Right lobe of liver (tissue), 6 donors: Measurements from ENCODE around the gene FOXP1. TPM values are rescaled to one million over a fixed set of nuclear protein-coding genes. Genes with fewer than 3 reads are reported as not detected.

Source experiments
- ATAC-seq, 4 donors: fragments of 200-7000 bp; cut with Tn5 transposase; one replicate each; pipeline ENCODE4 v1.9.1; 2020; ENCODE audit warnings: mild to moderate bottlenecking in 4 of 4, moderate library complexity in 4 of 4
- DNase-seq, 3 donors: peaks; one replicate each; pipeline ENCODE4 v3.0.0-alpha.2; 2020
- H3K27ac ChIP-seq, 3 donors: fragments of 200-600 bp; one replicate each; pipeline ENCODE4 v1.8.0; 2022
- H3K27me3 ChIP-seq, 2 donors: fragments of 200-600 bp; one replicate each; pipeline ENCODE4 v1.8.0; 2022
- H3K36me3 ChIP-seq, 4 donors: fragments of 200-600 bp; sonication (generic) in 1 of 4; one replicate each; pipeline versions ENCODE4 v1.5.1 to v1.8.0; 2017 to 2022; ENCODE audit warnings: control low read depth in 1 of 4
- H3K4me1 ChIP-seq, 4 donors: fragments of 200-600 bp; sonication (generic) in 1 of 4; one replicate each; pipeline versions ENCODE4 v1.5.1 to v1.8.0; 2017 to 2022; ENCODE audit warnings: control low read depth in 1 of 4
- H3K4me3 ChIP-seq, 3 donors: fragments of 200-600 bp; one replicate each; pipeline ENCODE4 v1.8.0; 2022
- H3K9me3 ChIP-seq, 4 donors: fragments of 200-600 bp; sonication (generic) in 1 of 4; one replicate each; pipeline versions ENCODE4 v1.5.1 to v1.8.0; 2017 to 2022; ENCODE audit warnings: control low read depth in 1 of 4
- POLR2A ChIP-seq: fragments of 450-650 bp; IDR thresholded peaks from one replicate; pipeline ENCODE4 v1.6.1; 2017; ENCODE audit warnings: antibody characterized with exemption, mild to moderate bottlenecking
- WGBS: methylation state at CpG from one replicate; pipeline ENCODE4 v1.1.6; 2018; ENCODE audit warnings: low coverage, low lambda C conversion rate; ENCODE audit not compliant: insufficient coverage; ENCODE audit errors: missing lambda C conversion rate; 5-methylcytosine and 5-hydroxymethylcytosine counted together
- intact Hi-C, 2 donors: fragments of 100-400 bp; cut with DNase I; formaldehyde crosslinking; loops; one replicate each; pipeline versions ENCODE4 v1.11.2 to v1.14.1; 2022
- total RNA-seq, 6 experiments: library from RNA; depleted of rRNA in 2 of 6; stranded (reverse); fragments of >200 nt in 2 of 6; fragmentation: NEBNext Ultra II Directional in 3 of 6; extraction: Animal tissue kit (Norgen Biotek cat#: 25700) in 3 of 6; gene quantifications; one replicate each; pipeline versions ENCODE4 v1.1.0 to v1.2.4, GENCODE V29; 2016 to 2023
- TF ChIP-seq, protein P1 (sequence below), 4 donors: fragments of 200-600 bp in 3 of 4; fragments of 450-650 bp in 1 of 4; IDR thresholded peaks; one replicate each; pipeline versions ENCODE4 v1.5.1 to v1.8.0; 2016 to 2022; ENCODE audit warnings: antibody characterized with exemption in 4 of 4, mild to moderate bottlenecking in 2 of 4
- donor health status: DM: no; HTN: yes; CAD: no.
- donor health status: DM: no; HTN: no; CAD: no.
- donor health status: DM: no; HTN: no; CAD: no.
- donor health status: DM: no; HTN: yes; CAD: no.
- donor health status: DM: no; HTN: yes; CAD: no.

The FOXP1 gene
- total RNA-seq, 6 experiments from 2014 or later = 26.7 to 47.7 (median 35.2) TPM

DNA sequence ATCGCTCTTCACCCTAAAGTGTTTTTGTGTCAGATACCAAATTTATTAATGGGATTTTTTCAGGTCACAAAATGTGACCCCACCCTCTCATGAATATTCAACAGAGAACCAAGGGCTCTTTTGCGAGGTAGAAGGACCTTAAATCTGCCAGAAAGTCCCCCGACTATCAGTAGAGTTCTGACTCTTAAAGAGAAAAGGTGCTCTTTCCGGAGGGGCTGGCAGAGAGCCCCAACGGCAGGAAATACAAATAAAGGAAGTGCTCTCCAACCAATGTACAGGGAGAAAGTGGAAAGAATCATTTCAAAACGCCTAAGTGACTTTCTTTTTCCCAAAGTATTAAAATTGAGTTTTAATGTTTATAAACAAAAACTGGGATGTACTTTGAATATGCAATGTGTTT, 517.2 kb downstream of the FOXP1 start:
- Histone ChIP-seq H3K4me1 (peaks cover 0 to 49% (median 9%) of the 10 kb centered on the region in 4 donors), H3K9me3 (no peaks in the 10 kb centered on the region), H3K27ac (peak overlapping the region; percentile 89 to 95 (median 94)), H3K27me3 (no peaks in the 10 kb centered on the region), H3K36me3 (no peaks in the 10 kb centered on the region), H3K4me3 (no peak overlapping the region)
- intact Hi-C loops = loop anchor here in 1 of 2 donors (10.0 kb wide), 1 partner anchor 62 kb away; no protein-coding TSS in a partner anchor
- peak in 1 of 3 donors; percentile 37 for DNase-seq
- TF ChIP-seq, protein P1, sequence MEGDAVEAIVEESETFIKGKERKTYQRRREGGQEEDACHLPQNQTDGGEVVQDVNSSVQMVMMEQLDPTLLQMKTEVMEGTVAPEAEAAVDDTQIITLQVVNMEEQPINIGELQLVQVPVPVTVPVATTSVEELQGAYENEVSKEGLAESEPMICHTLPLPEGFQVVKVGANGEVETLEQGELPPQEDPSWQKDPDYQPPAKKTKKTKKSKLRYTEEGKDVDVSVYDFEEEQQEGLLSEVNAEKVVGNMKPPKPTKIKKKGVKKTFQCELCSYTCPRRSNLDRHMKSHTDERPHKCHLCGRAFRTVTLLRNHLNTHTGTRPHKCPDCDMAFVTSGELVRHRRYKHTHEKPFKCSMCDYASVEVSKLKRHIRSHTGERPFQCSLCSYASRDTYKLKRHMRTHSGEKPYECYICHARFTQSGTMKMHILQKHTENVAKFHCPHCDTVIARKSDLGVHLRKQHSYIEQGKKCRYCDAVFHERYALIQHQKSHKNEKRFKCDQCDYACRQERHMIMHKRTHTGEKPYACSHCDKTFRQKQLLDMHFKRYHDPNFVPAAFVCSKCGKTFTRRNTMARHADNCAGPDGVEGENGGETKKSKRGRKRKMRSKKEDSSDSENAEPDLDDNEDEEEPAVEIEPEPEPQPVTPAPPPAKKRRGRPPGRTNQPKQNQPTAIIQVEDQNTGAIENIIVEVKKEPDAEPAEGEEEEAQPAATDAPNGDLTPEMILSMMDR (IDR thresholded peaks at IDR 0.05) = no peak
- no peak for TF ChIP-seq POLR2A
- peak in 1 of 4 donors; percentile 5 for ATAC-seq
- WGBS = 13% methylated on average over 6 of the region's 6 CpGs

DNA sequence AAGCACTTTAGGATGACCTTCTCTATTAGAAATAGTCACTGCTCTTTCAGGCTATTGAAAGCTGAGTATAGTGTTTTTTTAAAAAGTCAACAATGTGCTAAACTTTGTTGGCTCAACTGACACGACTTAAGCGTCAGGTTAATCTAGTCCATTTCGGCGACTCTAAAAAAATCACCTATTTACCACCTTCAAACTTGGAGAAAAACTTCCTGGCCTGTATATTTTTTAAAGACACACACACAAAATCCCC, 517.8 kb downstream of the FOXP1 start:
- peak; percentile 7 to 33 (median 15) for ATAC-seq
- intact Hi-C loops = loop anchor here in 1 of 2 donors (10.0 kb wide), 1 partner anchor 61 kb away; no protein-coding TSS in a partner anchor
- DNase-seq = no peak
- 4% methylated on average over 4 of the region's 4 CpGs for WGBS
- H3K4me3 ChIP-seq = peak overlapping the region; percentile 56 to 62 (median 57)
- H3K27ac ChIP-seq = peak overlapping the region; percentile 89 to 95 (median 94)
- no peak for TF ChIP-seq POLR2A
- H3K36me3 ChIP-seq = no peaks in the 10 kb centered on the region
- no peaks in the 10 kb centered on the region for H3K9me3 ChIP-seq
- H3K27me3 ChIP-seq = no peaks in the 10 kb centered on the region
- H3K4me1 ChIP-seq = peaks cover 0 to 55% (median 9%) of the 10 kb centered on the region in 4 donors

DNA sequence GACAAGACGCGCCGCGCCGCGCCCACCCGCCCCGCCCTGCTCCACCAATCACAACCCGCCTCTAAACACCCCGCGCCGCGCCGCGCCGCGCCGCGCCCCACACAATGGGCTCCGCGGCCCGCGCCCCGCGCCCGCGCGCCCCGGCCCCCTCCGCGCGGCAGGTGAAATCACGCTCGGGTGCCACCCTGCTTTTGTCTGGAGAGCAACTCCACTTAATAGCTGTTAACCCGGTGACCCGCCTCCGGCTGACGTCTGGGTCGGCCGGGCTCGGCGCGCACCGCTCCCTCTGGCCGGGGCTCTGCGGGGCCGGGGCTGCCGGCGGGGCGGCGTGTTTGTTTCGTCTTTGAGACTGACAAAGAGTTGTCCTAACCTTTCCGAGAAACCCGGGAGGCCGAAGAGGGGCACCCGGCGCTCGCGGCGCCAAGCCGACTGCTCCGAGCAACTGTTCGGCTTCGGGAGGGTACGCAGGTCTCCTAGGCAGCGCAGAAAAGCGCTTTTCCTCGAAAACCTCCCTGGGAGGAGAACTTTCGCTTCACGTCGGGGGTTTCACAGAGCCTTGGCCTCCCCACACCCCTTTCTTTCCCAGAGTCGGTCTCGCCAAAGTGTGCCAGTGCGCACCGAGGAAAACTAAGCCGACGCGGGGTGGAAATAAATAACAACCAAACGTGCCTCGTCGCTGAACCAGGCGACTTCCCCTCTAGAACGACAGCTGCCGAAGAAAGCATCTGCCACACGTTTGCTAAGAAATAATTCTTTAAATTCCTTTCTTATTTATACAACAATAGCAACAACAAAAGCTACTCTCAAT, 518.4 kb downstream of the FOXP1 start:
- TF ChIP-seq POLR2A = no peak
- TF ChIP-seq, protein P1 (IDR thresholded peaks at IDR 0.05) = no peak
- peak overlapping the region; percentile 89 to 95 (median 94) for H3K27ac ChIP-seq
- no peaks in the 10 kb centered on the region for H3K27me3 ChIP-seq
- WGBS = 0% methylated on average over 31 of the region's 85 CpGs
- H3K36me3 ChIP-seq = no peaks in the 10 kb centered on the region
- DNase-seq (peak; percentile 73 to 81 (median 75)), ATAC-seq (peak; percentile 29 to 73 (median 65))
- H3K4me1 ChIP-seq = peaks cover 0 to 57% (median 7%) of the 10 kb centered on the region in 4 donors
- no peaks in the 10 kb centered on the region for H3K9me3 ChIP-seq
- H3K4me3 ChIP-seq = peak overlapping the region; percentile 56 to 62 (median 57)
- intact Hi-C loops = loop anchor here in 1 of 2 donors (10.0 kb wide), 1 partner anchor 60 kb away; no protein-coding TSS in a partner anchor

DNA sequence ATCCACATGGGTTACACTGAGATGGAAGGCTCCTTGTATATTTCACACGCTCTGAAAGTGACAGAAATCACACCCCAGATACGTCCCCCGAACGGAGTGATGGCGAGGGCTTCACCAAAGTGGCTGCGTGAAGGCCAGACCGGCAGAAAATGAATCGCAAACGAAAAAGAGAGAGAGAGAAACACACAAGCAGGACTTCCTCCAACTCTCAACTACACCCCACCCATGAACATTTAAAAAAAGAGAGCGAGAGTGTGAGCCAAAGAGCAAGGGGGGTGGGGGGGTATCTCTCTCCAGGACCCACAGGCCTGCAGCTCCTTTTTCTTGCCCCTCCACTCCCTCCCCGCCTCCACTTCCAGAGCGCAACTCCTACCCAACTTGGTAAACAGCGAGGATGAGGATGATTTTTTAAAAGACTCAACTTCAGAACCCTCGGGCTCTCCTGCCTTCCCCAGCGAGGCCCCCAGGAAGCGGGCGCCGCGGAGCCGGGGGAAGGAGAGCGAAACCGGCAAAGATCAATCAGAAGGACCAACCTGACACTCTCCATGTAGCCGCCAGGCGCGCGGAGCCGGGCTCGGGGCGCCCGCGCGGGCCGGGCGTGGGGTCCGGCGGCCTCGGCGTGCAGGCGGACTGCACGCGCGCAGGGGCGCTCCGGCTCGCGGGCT, 519.1 kb downstream of the FOXP1 start:
- Histone ChIP-seq H3K4me3 (peak overlapping the region; percentile 53 to 62 (median 57)), H3K4me1 (peaks cover 0 to 57% (median 6%) of the 10 kb centered on the region in 4 donors), H3K27me3 (no peaks in the 10 kb centered on the region), H3K36me3 (no peaks in the 10 kb centered on the region), H3K9me3 (no peaks in the 10 kb centered on the region), H3K27ac (peak overlapping the region; percentile 87 to 91 (median 89))
- WGBS = under 1% methylated on average over 18 of the region's 46 CpGs
- DNase-seq (peak in 2 of 3 donors; percentile 51 to 64), ATAC-seq (peak; percentile 33 to 58 (median 46))
- intact Hi-C loops = loop anchor here in 1 of 2 donors (10.0 kb wide), 1 partner anchor 60 kb away; no protein-coding TSS in a partner anchor
- TF ChIP-seq, protein P1 (IDR thresholded peaks at IDR 0.05) = no peak
- TF ChIP-seq POLR2A = no peak
